ENCODE measurements around the gene CSMD2.

The CSMD2 gene

DNA sequence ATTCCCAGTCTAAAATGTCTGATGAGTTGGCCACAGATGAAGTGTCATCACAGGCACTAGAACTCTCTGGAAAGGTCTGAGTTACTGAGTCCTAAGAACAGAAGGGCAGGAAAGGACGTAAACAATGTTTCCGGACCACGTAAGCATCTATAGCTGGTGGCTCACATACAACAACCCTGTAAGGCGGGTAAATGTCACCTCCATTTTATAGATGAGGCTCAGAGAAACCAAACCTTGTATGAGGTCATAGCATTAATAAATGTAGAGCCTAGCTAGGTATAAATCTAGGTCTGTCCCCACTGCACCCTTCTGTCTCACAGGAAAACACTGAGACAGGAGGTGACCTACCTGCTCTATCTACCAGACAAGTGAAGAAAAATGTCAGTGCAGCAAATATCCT lies 86.6 kb downstream of the CSMD2 start:
- no peak for TF ChIP-seq CTCF (IDR thresholded peaks at IDR 0.05; ENCODE audit: control insufficient read depth, insufficient read depth, low read depth, low read length, missing control alignments)
- H3K4me3 ChIP-seq (ENCODE audit: control insufficient read depth, low read depth, low read length) = no peak overlapping the region
- no peak for DNase-seq (ENCODE audit: low read depth)

GRCh38 chr1:34075576-34075975 lies 89.5 kb downstream of the CSMD2 start:
- no peak for TF ChIP-seq CTCF (IDR thresholded peaks at IDR 0.05; ENCODE audit: control insufficient read depth, insufficient read depth, low read depth, low read length, missing control alignments)
- no peak overlapping the region for H3K4me3 ChIP-seq (ENCODE audit: control insufficient read depth, low read depth, low read length)
- no peak for DNase-seq (ENCODE audit: low read depth)

DNA sequence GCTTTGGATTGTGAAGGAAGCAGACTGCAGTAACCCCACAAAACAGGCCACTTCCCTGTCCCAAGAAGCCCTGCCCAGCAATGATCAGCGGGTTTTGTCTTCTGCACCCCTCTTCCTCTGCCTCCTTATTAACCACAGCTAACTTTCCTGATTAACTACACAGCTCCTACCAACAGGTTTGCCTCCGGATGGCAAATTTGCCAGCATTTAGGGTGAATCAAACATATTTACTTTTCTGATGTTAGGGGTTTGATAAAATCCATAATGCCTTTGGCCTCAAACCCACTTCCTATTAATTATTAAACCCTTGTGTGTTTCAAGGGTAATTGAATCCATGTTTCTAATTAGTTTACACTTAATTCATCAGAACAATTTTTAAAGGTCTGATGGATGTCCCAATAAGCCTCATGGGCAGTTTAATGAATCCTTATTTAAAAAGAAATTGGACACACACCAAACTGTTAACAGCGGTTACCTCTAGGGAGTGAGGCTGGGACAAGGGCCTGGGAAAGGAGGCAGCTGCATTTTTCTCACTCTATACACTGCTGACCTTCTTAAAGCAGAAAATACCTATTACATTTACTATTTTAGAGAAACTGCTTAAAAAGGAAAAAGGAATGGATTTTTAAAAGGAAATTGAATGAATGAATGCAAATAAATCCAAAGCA lies 91.9 kb downstream of the CSMD2 start:
- TF ChIP-seq CTCF (IDR thresholded peaks at IDR 0.05; ENCODE audit: control insufficient read depth, insufficient read depth, low read depth, low read length, missing control alignments) = no peak
- no peak for DNase-seq (ENCODE audit: low read depth)
- H3K4me3 ChIP-seq (ENCODE audit: control insufficient read depth, low read depth, low read length) = no peak overlapping the region

- TF ChIP-seq CTCF (IDR thresholded peaks at IDR 0.05; ENCODE audit: control insufficient read depth, insufficient read depth, low read depth, low read length, missing control alignments) = no peak
- no peak overlapping the region for H3K4me3 ChIP-seq (ENCODE audit: control insufficient read depth, low read depth, low read length)
- DNase-seq (ENCODE audit: low read depth) = no peak
Observed at GRCh38 chr1:34070201-34070836, 94.7 kb downstream of the CSMD2 start.

DNA sequence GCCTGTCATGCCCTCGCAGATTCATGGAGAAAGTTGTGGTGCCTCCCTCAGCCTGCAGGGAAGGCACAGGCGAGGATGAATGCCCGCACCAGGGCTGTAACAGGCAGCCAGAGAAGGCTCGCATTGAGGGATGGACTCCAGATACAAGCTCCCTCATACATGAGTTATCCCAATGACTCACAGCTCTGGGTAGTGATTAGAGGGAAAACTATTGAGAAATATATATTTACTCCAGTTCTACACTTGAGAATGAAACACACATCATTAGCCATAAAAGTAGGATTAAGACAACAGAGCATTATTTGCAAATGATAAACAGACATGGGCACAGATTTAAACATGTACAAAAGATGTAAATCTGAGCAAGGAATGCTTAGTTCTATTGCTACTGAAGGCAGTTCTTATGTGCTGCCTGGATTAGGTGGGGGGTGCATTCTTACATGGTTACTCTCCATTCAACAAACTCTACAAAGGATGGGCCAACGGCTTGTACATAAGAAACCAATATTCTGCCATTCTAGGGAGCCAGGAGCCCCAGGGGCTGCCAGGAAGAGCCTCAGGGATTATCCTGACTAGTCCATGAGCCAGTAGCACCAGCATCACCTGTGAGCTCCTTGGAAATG lies 97.9 kb downstream of the CSMD2 start:
- peak; percentile 15 for TF ChIP-seq CTCF (IDR thresholded peaks at IDR 0.05; ENCODE audit: control insufficient read depth, insufficient read depth, low read depth, low read length, missing control alignments)
- DNase-seq (ENCODE audit: low read depth) = peak; percentile 65

GRCh38 chr1:34066166-34066565 lies 98.9 kb downstream of the CSMD2 start:
- TF ChIP-seq CTCF (IDR thresholded peaks at IDR 0.05; ENCODE audit: control insufficient read depth, insufficient read depth, low read depth, low read length, missing control alignments) = no peak
- no peak overlapping the region for H3K4me3 ChIP-seq (ENCODE audit: control insufficient read depth, low read depth, low read length)
- DNase-seq (ENCODE audit: low read depth) = no peak

More for the DNA sequence above, 97.9 kb downstream of the CSMD2 start:
- H3K4me3 ChIP-seq (ENCODE audit: control insufficient read depth, low read depth, low read length) = no peak overlapping the region
